ENCODE data around the gene NFKBIL1. TPM values are rescaled to one million over a fixed set of nuclear protein-coding genes. Genes with fewer than 3 reads are reported as not detected.

Gene NFKBIL1
- total RNA-seq, 2 experiments from 2014 or later, result 22.8 to 23.6 TPM

- Mint-ChIP-seq H3K4me3 (peak overlapping the region; percentile 91), H3K36me3 (ENCODE audit: low read depth) (peaks cover 76% of the 10 kb centered on the region), H3K9me3 (no peaks in the 10 kb centered on the region), H3K4me1 (peaks cover 57% of the 10 kb centered on the region), H3K27me3 (no peaks in the 10 kb centered on the region), H3K27ac (peak overlapping the region; percentile 94)
- ChIA-PET POLR2A (interaction anchor here (1.4 to 36.9 kb wide), 8 partner anchors 6 to 86 kb away, joined by 3 to 1578 read pairs (median 106); partner anchors contain the start of genes ATP6V1G2, BAG6, DDX39B and GPANK1), CTCF (interaction anchor here (5.2 to 18.7 kb wide), 5 partner anchors 6 to 32 kb away, joined by 28 to 640 read pairs (median 70); partner anchors contain the start of genes ATP6V1G2, DDX39B, LST1 and LTA)
- DNase-seq, result peak; percentile 32
Observed at GRCh38 chr6:31578184-31579118, 31.0 kb downstream of the NFKBIL1 start.

GRCh38 chr6:31579119-31579505, 31.7 kb downstream of the NFKBIL1 start:
- no peak for DNase-seq
- Mint-ChIP-seq H3K36me3 (ENCODE audit: low read depth) (peaks cover 79% of the 10 kb centered on the region), H3K9me3 (no peaks in the 10 kb centered on the region), H3K27ac (peak overlapping the region; percentile 94), H3K4me3 (peak overlapping the region; percentile 91), H3K27me3 (no peaks in the 10 kb centered on the region), H3K4me1 (peaks cover 57% of the 10 kb centered on the region)
- ChIA-PET CTCF (interaction anchor here (7.7 to 18.7 kb wide), 3 partner anchors 10 to 33 kb away, joined by 63 to 640 read pairs (median 400); partner anchors contain the start of genes ATP6V1G2, DDX39B, LTA and NCR3), POLR2A (interaction anchor here (1.4 to 36.9 kb wide), 7 partner anchors 6 to 85 kb away, joined by 3 to 1578 read pairs (median 162); partner anchors contain the start of genes ATP6V1G2, BAG6, DDX39B and GPANK1)

GRCh38 chr6:31579546-31580437, 32.4 kb downstream of the NFKBIL1 start:
- DNase-seq, result peak; percentile 45
- POLR2A ChIA-PET, result interaction anchor here (1.6 to 36.9 kb wide), 7 partner anchors 5 to 159 kb away, joined by 6 to 1578 read pairs (median 162); partner anchors contain the start of genes ATP6V1G2, CLIC1, DDX39B and GPANK1
- Mint-ChIP-seq H3K4me1 (peaks cover 55% of the 10 kb centered on the region), H3K4me3 (peak overlapping the region; percentile 91), H3K27me3 (no peaks in the 10 kb centered on the region), H3K9me3 (no peaks in the 10 kb centered on the region), H3K27ac (peak overlapping the region; percentile 94), H3K36me3 (ENCODE audit: low read depth) (peaks cover 79% of the 10 kb centered on the region)
- CTCF ChIA-PET, result interaction anchor here (1.0 to 18.7 kb wide), 9 partner anchors 10 to 250 kb away, joined by 4 to 640 read pairs (median 8); partner anchors contain the start of genes ATP6V1G2, BAG6, C6orf47 and DDX39B

GRCh38 chr6:31580438-31580740, 33.0 kb downstream of the NFKBIL1 start:
- Mint-ChIP-seq H3K4me3 (peak overlapping the region; percentile 91), H3K36me3 (ENCODE audit: low read depth) (peaks cover 78% of the 10 kb centered on the region), H3K27ac (peak overlapping the region; percentile 94), H3K27me3 (no peaks in the 10 kb centered on the region), H3K4me1 (peaks cover 55% of the 10 kb centered on the region), H3K9me3 (no peaks in the 10 kb centered on the region)
- no peak for DNase-seq
- ChIA-PET CTCF (interaction anchor here (1.0 to 18.7 kb wide), 9 partner anchors 11 to 250 kb away, joined by 4 to 640 read pairs (median 8); partner anchors contain the start of genes ATP6V1G2, BAG6, C6orf47 and DDX39B), POLR2A (interaction anchor here (0.9 to 36.9 kb wide), 9 partner anchors 5 to 158 kb away, joined by 6 to 1578 read pairs (median 32); partner anchors contain the start of genes ATP6V1G2, CLIC1, DDX39B and GPANK1)

GRCh38 chr6:31580807-31581433, 33.5 kb downstream of the NFKBIL1 start:
- peak overlapping the region; percentile 94 for H3K27ac Mint-ChIP-seq
- POLR2A ChIA-PET, result interaction anchor here (0.9 to 36.9 kb wide), 11 partner anchors 4 to 1257 kb away, joined by 3 to 1578 read pairs (median 15); partner anchors contain the start of genes ATP6V1G2, CLIC1, CSNK2B and DDX39B
- CTCF ChIA-PET, result interaction anchor here (1.0 to 18.7 kb wide), 11 partner anchors 11 to 249 kb away, joined by 3 to 640 read pairs (median 4); partner anchors contain the start of genes ATP6V1G2, BAG6, C6orf47 and DDX39B
- peak overlapping the region; percentile 91 for H3K4me3 Mint-ChIP-seq
- H3K4me1 Mint-ChIP-seq, result peaks cover 58% of the 10 kb centered on the region
- H3K9me3 Mint-ChIP-seq, result no peaks in the 10 kb centered on the region
- DNase-seq, result peak; percentile 89
- no peaks in the 10 kb centered on the region for H3K27me3 Mint-ChIP-seq
- H3K36me3 Mint-ChIP-seq (ENCODE audit: low read depth), result peaks cover 77% of the 10 kb centered on the region

GRCh38 chr6:31581434-31582229, 34.2 kb downstream of the NFKBIL1 start:
- CTCF ChIA-PET, result interaction anchor here (1.0 to 18.7 kb wide), 10 partner anchors 6 to 249 kb away, joined by 3 to 640 read pairs (median 12); partner anchors contain the start of genes ATP6V1G2, DDX39B, LTA and NCR3
- POLR2A ChIA-PET, result interaction anchor here (0.5 to 36.9 kb wide), 15 partner anchors 4 to 1390 kb away, joined by 3 to 1578 read pairs (median 9); partner anchors contain the start of genes ATP6V1G2, CLIC1, CSNK2B and DDX39B
- DNase-seq, result peak; percentile 38
- Mint-ChIP-seq H3K36me3 (ENCODE audit: low read depth) (peaks cover 70% of the 10 kb centered on the region), H3K4me3 (peak overlapping the region; percentile 91), H3K27ac (peak overlapping the region; percentile 94), H3K9me3 (no peaks in the 10 kb centered on the region), H3K27me3 (no peaks in the 10 kb centered on the region), H3K4me1 (peaks cover 65% of the 10 kb centered on the region)

GRCh38 chr6:31582230-31582643, 34.8 kb downstream of the NFKBIL1 start, which contains the start of gene LTB:
Gene LTB, minus strand, starts transcription at chr6:31582424. Its CDS starts 7 bp downstream, at chr6:31582417.
- ChIA-PET CTCF (interaction anchor here (0.7 to 18.7 kb wide), 9 partner anchors 7 to 89 kb away, joined by 3 to 640 read pairs (median 15); partner anchors contain the start of genes ATP6V1G2, DDX39B, LTA and NCR3), POLR2A (interaction anchor here (0.8 to 36.9 kb wide), 16 partner anchors 3 to 1389 kb away, joined by 3 to 1578 read pairs (median 8); partner anchors contain the start of genes ATP6V1G2, C6orf47, CLIC1 and CSNK2B)
- Mint-ChIP-seq H3K27me3 (no peaks in the 10 kb centered on the region), H3K4me1 (peaks cover 65% of the 10 kb centered on the region), H3K9me3 (no peaks in the 10 kb centered on the region), H3K4me3 (peak within 1 kb of the TSS; percentile 91), H3K36me3 (ENCODE audit: low read depth) (peaks cover 69% of the 10 kb centered on the region), H3K27ac (peak within 1 kb of the TSS; percentile 94)
- DNase-seq, result peak; percentile 74

GRCh38 chr6:31585491-31585890, 38.1 kb downstream of the NFKBIL1 start:
- Mint-ChIP-seq H3K27ac (peak overlapping the region; percentile 98), H3K27me3 (no peaks in the 10 kb centered on the region), H3K4me3 (peak overlapping the region; percentile 74), H3K9me3 (no peaks in the 10 kb centered on the region), H3K4me1 (peaks cover 72% of the 10 kb centered on the region), H3K36me3 (ENCODE audit: low read depth) (peaks cover 54% of the 10 kb centered on the region)
- DNase-seq, result peak; percentile 73
- POLR2A ChIA-PET, result interaction anchor here (0.8 to 36.9 kb wide), 7 partner anchors 0 to 118 kb away, joined by 3 to 1578 read pairs (median 13); partner anchors contain the start of genes ABHD16A, ATP6V1G2, DDX39B and LST1
- CTCF ChIA-PET, result interaction anchor here (0.6 to 18.7 kb wide), 5 partner anchors 9 to 245 kb away, joined by 4 to 640 read pairs (median 70); partner anchors contain the start of genes ATP6V1G2, DDX39B, LTA and NCR3

GRCh38 chr6:31586008-31586407, 38.6 kb downstream of the NFKBIL1 start, which contains the start of gene LST1:
Gene LST1, plus strand, starts transcription at chr6:31586277. Its CDS starts 1,023 bp downstream, at chr6:31587300.
- ChIA-PET CTCF (interaction anchor here (0.6 to 18.7 kb wide), 6 partner anchors 9 to 245 kb away, joined by 4 to 640 read pairs (median 66); partner anchors contain the start of genes ATP6V1G2, BAG6, DDX39B and LTA), POLR2A (interaction anchor here (0.8 to 36.9 kb wide), 11 partner anchors 1 to 221 kb away, joined by 3 to 1578 read pairs (median 6); partner anchors contain the start of genes ABHD16A, ATP6V1G2, DDX39B and GPANK1)
- peak within 1 kb of the TSS; percentile 74 for H3K4me3 Mint-ChIP-seq
- H3K27me3 Mint-ChIP-seq, result no peaks in the 10 kb centered on the region
- H3K27ac Mint-ChIP-seq, result peak within 1 kb of the TSS; percentile 98
- H3K36me3 Mint-ChIP-seq (ENCODE audit: low read depth), result peaks cover 52% of the 10 kb centered on the region
- no peaks in the 10 kb centered on the region for H3K9me3 Mint-ChIP-seq
- peaks cover 75% of the 10 kb centered on the region for H3K4me1 Mint-ChIP-seq
- DNase-seq, result no peak

Data from activated CD4-positive, alpha-beta memory T cell treated with anti-CD3 and anti-CD28 coated beads, Interleukin-2, amount 10 ng/mL, durations not matched to agents 7 days and 5 days (primary cell).